GM19468 (cell line): ENCODE results near the gene INSR.
"Not testable (repeated sequence)": the region's sequence is repeated elsewhere in the genome, so short reads cannot be mapped to it uniquely, and the experiment has no call there.

Source experiments
- ATAC-seq: cut with Tn5 transposase; IDR thresholded peaks from one replicate; pipeline ENCODE4 v1.9.1; 2021; ENCODE audit warnings: mild to moderate bottlenecking, moderate library complexity, moderate number of reproducible peaks; ENCODE audit not compliant: unreplicated experiment; ENCODE audit errors: extremely low read depth

The INSR gene

DNA sequence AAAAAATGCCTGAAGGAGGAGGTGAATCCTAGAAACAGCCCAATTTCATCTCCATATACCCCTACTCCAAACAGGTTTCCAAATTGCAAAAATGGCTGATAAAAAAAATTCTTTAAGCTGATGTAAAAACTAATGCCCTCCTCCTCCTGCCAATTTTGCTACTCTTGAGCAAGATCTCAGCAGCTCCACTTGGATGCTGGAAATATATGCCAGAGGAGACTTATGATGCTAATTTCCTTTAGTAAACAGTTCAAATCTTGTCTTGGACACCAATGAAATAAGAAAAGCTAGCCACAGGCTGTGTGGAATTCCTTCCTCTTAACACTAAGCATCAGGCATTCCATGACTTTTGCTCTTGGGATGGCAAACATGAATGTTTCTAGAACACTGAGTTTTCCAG is 67.5 kb downstream of the INSR start:
- ATAC-seq: no peak

GRCh38 chr19:7225741-7226140 is 68.5 kb downstream of the INSR start:
- ATAC-seq: no peak

DNA sequence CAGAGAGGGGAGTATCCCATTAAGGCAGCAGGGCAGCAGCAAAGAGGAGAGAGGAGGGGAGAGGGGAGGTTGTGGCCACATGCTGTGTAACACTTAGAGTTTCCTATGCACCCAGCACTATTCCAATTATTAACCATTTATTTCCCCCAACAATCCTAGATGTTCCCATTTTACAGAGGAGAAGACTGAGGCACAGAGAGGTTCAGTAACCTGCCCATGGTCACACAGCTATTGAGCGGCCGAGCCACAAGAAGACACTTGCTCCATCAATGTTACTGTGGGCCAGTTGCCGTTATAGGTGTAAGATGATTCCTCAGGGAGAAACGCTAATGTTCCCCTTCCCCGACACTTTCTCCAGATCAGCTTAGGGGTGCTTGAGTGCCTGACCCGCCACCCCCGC is 69.2 kb downstream of the INSR start:
- no peak for ATAC-seq

- ATAC-seq: no peak
These were observed 70.0 kb downstream of the INSR start for GRCh38 chr19:7224209-7224686.

- no peak for ATAC-seq
These were observed 70.8 kb downstream of the INSR start for GRCh38 chr19:7223429-7223828.

DNA sequence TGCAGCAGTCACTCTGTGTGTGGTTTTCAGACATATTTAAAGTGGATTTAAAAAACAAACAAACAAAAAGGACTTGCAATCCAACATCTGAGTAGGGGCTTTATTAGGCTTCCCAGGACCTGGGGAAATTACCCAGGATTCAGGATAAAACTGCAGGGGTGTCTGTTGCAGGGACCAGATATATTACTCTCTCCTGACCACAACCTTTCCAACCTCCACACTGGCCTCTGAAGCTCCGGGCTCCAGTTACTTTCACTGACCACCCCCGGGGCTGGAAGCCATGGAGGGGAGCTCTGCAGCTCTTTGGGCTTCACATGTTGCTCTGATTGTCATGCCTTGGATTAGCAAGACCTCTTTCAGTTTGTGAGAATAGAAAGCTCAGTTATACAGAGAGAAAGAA is 75.2 kb downstream of the INSR start:
- ATAC-seq: no peak

DNA sequence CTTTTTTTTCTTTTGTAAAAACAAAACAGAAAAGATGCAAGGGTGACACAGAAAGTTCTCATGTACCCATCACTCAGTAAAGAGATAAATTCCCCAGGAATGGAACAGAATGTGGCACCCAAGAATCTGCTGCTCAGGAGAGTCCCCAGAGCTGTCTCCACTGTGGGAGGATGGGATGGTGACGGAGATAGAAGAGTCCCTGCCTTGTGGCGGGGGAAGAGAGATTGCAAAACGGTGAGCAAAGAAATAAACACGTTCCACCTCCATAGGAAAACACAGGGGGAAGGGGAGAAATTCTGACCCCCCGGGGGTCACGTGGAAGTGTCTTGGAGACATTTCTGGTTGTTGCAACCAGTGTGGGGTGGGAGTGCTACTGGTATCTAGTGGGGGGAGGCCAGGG is 76.4 kb downstream of the INSR start:
- ATAC-seq: no peak

DNA sequence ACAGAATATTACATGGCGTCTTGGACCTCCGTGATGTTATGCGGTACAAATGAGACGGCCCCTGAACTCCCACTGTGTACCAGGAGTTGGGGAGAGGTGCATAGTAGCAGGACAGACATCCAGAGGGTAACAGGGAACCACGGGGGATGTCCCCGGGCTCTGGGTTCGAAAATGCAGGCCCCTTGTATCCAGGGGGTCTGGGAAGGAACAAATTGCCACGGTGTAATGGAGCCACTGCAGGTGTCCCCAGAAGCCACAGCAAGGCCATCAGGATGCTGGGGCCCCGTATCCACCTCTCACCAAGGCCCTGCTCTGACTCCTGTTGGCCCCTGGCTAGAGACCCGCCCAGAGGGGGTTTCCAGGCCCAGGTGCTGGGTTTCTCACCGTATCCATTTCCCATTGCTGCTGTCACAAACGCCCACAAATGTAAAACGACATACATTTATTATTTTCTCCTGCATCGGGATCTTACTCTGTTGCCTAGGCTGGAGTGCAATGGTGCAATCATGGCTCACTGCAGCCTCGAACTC is 77.8 kb downstream of the INSR start:
- no peak for ATAC-seq

GRCh38 chr19:7215176-7215575 is 79.0 kb downstream of the INSR start:
- ATAC-seq: no peak

DNA sequence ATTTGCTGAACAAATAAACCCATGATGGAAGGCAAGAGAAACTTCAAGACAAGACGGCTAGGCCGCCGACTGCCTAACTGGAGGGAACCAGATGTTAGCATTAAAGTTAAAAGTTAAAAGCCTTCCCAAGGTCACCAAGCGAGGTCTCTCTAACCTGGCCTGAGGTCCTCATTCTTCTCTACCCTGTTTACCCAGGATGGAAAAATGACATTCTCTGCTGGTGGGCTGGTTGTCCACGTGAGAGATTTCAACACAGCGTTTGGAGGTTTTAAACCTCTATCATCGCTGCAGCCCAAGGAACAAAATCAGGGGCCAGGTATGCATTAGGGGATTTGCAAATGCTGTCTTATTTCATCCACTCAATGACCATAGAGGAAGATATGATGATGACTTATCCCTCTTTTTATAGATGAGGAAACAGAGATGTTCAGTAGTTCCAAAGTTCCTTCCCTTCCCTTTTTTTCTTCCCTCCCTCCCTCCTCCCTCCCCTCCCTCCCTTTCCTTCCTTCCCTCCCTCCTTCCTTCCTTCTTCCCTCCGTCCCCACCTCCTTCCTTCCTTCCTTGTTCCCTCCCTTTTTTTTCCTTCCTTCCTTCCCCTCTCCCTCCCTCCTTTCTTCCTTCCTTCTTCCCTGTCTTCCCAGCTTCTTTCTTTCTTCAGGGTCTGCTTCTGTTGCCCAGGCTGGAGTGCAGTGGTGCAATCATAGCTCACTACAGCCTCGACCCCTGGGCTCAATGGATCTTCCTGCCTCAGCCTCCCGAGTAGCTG is 79.7 kb downstream of the INSR start:
- no peak for ATAC-seq

DNA sequence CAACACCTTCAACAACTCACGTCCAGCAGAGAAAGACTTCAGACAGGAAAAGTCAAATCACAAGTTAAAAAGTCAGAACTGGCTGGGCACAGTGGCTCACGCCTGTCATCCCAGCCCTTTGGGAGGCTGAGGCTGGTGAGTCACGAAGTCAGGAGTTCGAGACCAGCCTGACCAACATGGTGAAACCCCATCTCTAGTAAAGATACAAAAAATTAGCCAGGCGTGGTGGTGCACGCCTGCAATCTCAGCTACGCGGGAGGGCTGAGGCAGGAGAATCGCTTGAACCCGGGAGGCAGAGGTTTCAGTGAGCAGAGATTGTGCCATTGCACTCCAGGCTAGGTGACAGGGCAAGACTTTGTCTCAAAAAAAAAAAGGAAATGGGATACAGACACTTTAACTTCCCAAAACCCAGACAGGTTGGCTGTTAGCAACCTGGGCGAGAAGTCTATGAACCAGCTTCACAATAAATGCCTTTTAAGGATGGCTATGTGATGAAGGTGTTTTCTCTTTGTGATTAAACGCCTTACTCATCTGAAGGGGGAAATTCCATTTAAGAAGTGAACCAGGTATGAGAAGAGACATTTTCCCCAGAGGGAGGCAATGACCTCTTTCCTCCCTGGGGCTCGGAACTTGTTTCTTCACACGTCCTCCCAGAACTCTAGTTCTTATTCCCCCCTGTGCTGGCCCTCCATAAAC is 80.4 kb downstream of the INSR start:
- no peak for ATAC-seq

- ATAC-seq: no peak
These were observed 82.8 kb downstream of the INSR start for GRCh38 chr19:7211191-7211951.

- ATAC-seq: no peak
These were observed 83.9 kb downstream of the INSR start for GRCh38 chr19:7210359-7210758.

DNA sequence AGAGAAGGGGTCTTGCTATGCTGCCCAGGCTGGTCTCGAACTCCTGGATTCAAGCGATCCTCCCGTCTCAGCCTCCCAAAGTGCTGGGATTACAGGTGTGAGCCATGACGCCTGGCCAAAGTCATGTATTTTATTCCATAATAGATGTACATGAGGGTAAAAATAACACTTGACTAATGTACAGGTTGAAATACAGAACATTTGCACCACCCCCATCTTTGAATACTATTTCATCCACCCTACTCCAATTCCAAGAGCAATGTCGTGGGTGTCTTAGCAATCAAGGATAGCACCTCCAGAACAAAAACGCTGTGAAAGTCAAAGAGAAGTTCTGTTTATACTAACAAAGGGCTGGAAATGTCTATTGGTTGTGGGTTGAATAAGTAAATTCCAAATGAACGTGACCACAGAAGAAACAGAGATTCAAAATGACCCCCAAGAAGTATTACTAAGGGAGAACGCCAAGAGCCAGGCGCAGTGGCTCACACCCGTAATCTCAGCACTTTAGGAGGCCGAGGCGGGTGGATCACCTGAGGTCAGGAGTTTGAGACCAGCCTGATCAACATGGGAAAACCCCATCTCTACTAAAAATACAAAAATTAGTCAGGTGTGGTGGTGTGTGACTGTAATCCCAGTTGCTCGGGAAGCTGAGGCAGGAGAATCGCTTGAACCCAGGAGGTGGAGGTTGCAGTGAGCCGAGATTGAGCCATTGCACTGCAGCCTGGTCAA is 84.5 kb downstream of the INSR start:
- ATAC-seq: not testable (repeated sequence)

DNA sequence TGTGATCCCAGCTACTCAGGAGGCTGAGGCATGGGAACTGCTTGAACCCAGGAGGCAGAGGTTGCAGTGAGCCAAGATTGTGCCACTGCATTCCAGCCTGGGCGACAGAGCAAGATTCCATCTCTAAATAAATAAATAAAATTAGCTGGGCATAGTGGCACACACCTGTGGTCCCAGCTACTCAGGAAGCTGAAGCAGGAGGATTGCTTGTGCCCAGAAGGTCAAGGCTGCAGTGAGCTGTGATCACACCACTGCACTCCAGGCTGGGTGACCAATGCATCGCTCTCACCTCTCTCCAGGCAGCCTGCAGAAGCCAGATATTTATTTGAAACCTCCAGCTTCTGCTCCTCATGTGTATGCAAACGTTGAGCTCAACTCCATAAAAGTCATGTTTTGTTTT is 85.2 kb downstream of the INSR start:
- not testable (repeated sequence) for ATAC-seq

DNA sequence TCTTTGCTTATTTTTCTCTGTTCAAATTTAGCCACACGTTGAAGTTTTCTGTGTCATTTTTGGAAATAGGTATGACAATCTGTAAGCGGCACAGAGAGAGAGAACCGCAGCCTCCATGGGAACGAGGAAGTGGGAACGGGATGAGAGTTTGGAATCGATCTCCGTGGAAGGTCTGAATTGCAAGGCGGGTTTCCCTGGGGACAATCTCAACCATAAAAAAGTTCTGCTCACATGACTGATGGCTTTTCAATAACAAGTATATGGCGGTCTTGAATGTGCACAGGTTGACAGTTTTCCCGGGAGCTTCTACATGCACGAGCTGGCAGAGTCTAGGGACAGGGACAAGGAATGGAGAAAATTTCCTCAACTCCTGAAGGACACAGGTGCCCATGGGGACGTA is 90.9 kb downstream of the INSR start:
- ATAC-seq: no peak

GRCh38 chr19:7202888-7203287 is 91.3 kb downstream of the INSR start:
- no peak for ATAC-seq

DNA sequence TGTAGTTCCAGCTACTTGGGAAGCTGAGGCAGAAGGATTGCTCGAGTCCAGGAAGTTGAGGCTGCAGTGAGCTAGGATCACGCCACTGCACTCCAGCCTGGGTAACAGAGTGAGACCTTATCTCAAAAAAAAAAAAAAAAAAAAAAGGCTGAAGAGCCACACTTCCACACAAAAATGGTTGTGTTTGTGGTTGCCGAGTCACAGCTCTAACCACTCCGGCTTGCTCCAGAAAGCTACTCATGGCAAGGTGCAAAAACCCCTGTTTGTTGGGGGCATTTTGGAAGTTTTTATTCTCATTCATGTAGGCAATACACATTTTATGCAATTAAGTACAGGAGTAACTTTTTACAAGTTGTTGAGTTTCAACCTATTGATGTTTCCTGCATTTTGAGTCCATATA is 93.5 kb downstream of the INSR start:
- no peak for ATAC-seq

- no peak for ATAC-seq
These were observed 94.3 kb downstream of the INSR start for GRCh38 chr19:7199613-7200533.
